CD1c-positive myeloid dendritic cell (primary cell): ENCODE measurements around the gene IGSF21.

Experiments used
- DNase-seq: peaks from one replicate; pipeline ENCODE4 v3.0.0-alpha.2; 2016; ENCODE audit errors: extremely low spot score

Gene IGSF21

DNA sequence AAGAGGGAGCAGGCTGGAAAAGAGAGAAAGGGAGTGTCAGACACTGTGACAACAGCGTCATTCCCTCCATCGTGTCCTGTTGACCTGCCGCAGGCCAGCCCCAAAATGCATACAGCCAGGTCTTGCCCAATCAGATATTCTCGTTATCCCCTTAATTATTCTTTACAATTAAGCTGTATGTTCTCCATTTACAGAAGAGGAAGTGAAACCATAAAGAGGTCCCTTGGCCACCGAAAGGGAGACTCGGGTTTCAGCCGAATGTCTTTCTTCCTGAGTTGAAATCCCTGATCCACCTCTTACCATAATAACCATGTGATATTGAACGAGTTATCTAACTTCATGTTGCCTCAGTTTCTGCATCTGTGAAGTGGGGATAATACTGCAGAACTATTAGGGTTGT, 70.5 kb downstream of the IGSF21 start:
- peak; percentile 63 for DNase-seq

DNA sequence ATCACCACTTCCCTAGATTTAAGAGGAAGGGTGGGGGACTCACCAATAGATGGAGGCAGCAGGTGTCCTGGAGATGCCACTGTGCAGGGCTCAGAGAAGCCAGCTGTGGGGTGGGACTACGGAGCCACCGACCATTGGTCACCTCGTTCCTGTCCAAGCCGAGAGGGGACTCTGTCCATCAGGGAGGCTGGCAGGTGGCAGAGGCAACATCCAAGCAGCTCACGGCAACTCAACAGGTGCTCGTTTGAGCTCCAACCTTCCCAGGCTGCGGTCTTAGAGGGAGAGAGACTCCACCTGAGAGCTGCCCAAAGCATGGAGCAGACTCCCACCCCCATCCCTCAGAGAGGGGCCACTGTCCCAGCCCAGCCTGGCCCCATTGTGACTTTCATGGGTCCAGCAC, 71.4 kb downstream of the IGSF21 start:
- no peak for DNase-seq

DNA sequence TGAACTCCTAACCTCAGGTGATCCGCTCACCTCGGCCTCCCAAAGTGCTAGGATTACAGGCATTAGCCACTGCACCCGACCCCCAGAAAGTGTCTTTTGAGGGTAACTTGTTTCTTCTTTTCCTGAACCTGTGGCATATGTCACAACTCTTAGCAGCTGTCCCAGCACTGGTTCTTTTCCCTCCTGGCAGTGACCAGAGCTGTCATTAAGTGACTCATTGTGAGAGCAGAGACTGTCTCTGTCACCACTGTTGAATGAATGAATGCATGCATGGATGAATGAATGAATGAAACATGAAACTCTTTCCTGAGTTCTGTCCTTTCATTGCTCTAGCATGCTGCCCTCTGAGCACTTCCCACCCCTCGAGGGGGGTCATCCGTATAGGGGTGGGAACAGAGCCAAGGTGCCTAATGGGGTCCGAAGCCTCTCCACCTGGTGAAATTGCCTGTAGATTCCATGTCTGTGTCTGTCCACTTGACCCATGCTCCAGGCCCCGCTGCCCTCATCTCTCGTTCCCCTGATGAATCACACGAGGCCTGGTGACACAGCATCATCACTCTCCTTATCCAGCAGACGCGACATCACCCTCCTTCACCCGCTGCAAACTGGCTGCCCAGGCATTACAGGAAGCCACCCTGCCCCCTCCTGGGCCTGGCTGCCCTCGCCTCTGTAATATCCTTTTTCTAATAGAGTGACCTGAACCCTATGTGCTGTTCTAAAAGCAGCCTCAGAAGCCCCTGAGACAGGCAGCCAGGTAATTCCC, 75.0 kb downstream of the IGSF21 start:
- DNase-seq = peak; percentile 41

DNA sequence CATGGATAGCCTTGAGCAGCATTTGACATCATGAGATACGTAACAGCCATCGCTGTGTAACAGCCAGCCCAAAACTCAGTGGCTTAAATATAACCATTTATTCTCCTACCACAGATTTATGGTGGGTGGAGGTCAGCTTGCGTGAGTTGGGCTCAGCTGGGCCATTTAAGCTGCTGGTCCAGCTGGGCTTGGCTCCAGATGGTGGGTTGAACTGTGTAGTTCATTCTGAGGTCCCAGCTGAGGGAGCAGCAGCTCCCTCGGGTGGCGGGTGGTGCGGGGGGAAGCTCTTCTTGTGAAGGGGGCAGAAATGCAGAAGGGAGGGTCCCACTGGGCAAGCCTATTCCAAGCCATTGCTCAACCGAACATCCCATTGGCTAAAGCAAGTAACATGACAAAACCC, 75.9 kb downstream of the IGSF21 start:
- DNase-seq = no peak

DNA sequence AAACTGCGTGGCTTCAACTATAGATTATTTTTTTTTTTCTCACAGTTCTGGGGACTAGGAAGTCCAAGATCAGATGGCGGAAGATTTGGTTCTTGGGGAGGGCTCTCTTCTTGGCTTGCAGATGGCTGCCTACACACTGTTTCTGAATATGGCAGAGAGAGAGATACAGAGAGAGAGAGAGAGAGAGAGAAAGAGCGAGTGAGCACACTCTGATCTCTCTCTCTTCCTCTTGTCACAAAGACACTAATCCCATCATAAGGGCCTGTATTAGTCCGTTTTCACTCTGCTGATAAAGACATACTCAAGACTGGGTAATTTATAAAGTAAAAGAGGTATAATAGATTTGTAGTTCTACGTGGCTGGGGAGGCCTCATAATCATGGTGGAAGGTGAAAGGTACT, 79.5 kb downstream of the IGSF21 start:
- DNase-seq = no peak

DNA sequence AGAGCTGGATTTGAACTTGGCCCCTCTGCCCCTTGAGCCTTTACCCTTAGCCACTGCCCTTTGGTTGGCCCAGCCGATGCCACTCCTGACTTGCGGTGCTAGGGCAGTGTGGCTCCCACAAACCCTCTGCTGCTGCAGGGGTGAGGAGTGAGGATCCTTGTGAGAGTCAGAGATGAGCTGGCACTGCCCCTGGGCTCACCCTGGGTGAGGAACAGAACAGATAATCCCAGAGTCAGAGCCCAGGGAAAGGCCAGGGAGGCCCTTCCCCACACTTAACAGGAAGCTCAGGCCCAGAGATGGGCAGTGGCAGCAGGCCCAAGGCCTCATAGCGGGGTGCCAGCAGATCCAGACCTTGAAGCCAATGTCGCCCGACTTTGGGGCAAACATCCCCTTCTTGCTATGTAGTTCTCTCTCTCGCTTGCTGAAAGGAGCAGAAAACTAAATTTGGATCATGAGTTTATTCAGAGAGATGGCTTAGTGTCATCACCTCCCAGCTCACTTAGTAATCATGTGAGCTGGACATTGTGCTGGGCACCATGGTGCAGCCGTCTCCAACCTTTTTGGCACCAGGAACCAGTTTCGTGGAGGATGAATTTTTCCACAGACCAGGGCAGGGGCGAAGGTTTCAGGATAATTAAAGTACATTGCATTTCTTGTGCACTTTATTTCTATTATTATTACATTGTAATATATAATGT, 81.4 kb downstream of the IGSF21 start:
- no peak for DNase-seq

DNA sequence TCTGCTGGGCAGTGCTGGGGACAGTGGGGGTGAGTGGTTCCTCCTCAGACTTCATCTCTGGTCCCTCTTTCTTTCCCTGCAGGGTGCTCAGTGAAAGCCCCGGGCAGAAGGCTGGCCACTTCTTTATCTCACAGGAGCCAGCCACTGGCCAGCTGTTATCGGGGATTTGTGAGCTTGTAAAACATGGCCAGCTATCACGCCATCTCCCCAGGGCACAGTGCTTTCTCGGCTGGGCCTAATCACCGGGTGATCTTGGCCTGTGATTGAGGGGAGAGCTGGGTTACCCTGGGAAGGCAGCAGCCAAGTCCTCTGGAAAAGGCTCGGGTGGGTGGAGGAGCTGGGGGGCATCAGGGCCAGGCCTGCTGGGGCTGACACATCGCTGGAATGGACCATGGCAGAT, 83.0 kb downstream of the IGSF21 start:
- DNase-seq = no peak

DNA sequence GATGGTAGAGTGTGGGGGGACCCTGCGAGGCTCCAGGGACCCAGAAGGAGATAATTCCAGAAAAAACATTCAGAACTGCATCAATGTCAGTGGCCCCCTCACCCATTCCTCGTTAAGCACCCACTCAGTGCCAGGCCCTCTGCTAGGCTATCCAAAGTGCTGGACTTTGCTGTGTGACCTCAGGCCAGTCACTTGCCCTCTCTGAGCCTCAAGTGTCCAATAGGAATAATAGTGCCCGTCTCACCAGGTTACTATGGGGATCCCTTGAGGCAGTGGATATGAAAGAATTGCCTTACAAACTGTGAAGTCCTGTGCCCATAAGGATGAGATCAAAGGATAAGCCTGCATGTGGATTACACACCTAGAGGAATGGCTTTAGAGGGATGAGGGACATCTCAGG, 83.4 kb downstream of the IGSF21 start:
- DNase-seq = no peak

DNA sequence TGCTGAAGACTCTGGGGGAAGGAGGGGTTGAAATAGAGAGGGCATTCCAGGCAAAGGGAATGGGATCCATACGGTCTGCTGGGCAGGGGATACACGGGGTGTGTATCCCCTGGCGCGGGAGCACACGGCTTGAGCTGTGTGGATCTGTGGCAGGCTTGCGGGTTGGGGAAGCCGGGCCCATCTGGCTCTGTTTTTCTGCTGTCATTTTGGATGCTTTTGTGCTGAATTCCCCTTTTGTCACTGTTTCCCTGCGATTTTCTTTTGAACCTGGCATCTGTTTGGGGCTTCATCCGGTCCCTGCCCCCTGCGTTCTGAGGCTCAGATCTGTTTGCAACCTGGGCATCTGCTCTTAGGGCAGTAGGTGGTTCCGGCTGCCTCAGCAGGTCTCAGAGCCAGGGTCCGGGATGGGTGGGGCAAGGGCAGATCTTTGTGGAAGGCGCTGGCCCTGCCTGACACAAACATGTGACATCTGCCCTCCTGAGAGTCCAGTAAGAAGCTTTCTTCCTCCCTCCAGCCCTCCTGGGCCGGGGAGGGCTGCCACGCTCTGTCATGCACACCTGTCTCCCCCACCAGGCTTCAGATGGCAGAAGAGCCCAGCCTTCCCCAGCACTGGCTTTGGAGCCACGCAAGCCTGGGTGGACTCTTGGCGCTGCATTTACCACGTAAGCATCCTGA, 84.0 kb downstream of the IGSF21 start:
- no peak for DNase-seq

DNA sequence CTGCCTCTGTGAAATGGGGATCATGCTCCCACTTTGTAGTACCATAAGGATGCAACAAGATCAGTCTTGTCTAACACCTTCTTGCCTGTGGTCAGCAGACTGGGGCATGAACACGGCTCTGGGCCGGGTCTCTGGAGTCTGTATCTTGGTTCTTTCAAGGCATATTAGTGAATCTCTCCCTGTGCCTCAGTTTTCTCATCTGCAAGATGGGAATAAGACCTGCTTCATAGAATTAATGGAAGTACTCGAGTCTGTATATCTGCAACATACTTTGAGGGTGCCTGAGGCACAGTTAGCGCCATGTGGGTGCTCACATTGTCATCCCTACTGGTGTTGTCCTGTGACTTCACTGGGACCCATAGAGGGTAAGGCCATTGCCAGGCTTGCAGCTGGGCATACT, 84.6 kb downstream of the IGSF21 start:
- DNase-seq = no peak

DNA sequence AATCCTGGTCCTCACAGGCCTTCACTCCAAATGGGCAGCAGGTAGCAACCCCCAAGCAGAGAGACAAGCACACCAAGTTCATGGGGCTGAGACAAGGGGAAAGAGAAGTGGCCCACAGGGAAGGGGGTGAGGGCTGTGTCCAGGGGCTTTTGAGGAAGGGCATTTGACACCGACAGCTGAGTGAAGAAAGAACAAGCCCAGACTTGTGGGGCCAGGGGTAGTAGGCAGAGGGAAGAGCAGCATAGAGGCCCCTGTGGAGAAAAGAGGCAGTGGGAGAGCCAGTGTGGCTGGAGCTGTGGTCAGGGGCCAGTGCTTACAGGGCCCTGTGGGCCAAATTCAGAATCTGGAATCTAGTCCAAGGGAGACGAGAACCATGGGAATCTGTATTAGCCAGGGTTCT, 85.4 kb downstream of the IGSF21 start:
- no peak for DNase-seq

DNA sequence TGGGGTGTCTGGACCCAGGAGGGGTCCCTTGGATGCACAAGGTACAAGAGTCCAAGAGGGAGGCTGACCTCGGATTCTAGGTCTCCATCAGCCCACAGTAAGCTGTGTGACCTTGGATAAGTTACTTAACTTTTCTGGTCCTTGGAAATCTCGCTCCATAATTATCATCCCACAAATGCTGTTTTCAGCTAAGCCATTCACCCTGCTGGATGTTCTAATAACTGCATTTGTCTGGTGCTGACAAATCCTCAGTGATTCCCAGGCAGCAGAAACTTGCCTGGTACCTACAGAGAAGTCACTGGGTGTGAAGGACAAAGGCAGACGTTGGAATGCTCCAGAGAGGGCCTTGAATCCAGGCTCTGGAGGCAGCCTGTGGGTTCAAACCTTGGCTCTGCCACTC, 89.7 kb downstream of the IGSF21 start:
- no peak for DNase-seq

DNA sequence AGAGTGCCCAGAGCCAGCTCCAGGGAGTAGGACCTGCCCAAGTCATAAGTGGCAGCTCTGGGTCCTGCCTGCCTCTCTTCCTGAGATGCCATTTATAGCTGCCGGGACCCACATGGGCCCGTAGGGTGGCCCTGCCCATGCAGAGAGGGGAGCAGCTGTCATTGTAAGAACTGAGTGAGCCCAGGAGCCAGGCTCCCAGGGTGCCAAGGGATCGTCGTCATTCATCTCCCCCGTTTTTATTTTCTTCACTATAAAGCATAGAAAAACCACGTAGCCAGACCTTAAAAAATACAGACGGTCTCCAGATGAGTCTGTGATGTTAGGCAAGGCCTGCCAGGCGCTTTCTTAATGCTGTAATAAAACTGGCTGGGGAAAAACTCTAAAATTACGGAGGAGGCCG, 90.7 kb downstream of the IGSF21 start:
- no peak for DNase-seq

DNA sequence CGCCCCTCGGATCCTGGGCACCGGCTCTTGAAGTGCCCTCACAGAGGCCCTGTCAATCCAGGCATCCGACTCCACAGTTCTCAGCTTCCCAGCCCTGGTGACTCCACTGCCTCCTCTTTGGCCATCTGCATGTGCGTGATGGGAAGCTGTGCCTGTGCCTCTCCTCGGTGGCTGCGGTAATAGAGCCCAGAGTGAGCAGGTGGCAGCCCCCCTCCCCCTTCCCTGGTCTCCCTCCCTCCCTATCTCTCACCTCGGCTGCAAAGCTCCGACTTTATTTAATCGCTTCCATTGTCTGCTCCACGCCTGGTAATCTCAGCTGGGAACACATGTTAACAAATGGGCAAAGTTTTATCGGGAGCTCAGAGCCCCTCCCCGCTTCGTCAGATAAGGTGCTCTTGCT, 91.9 kb downstream of the IGSF21 start:
- DNase-seq = no peak

DNA sequence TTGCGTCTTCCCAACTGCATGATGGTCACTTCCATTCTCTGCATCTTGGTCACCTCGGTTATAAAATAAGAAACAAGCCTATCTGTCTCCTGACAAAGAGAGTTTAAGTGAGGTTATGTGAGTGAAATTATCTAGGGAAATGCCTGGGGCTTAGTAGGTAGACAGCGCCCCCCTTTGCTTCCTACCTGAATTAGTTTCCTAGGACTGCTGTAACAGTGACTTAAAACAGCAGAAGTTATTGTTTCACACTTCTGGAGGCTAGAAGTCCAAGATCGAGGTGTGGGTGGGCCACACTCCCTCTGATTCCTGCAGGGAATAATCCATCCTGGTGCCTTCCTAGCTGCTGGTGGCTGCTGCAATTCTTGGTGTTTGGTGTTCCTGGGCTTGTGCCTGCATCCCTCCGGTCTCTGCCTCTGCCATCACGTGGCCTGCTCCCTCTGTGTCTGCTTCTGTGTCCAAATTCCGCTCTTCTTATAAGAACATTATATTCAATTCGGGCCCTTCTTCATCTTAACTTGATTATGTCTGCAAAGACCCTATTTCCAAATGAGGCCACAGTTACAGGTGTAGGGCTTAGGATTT, 92.6 kb downstream of the IGSF21 start:
- no peak for DNase-seq

DNA sequence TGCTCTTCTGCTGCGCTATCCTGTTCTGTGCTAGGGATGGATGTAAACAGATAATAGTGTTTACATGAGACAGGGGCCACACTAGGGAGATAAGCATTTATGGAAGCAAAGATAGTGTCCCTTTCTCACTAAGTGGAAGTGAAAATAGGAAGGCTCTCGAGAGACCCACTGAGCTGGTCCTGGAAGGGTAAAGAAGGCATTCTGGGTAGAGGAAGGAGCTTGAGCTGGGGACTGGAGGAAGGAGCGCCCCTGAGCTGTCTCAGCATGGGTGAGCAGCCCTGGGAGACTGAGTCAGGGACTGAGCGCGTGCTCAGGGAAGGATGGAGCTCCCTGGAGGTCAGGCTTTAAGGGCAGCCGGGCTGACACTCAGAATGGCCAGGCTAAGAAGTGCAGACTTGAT, 93.3 kb downstream of the IGSF21 start:
- DNase-seq = peak; percentile 3

DNA sequence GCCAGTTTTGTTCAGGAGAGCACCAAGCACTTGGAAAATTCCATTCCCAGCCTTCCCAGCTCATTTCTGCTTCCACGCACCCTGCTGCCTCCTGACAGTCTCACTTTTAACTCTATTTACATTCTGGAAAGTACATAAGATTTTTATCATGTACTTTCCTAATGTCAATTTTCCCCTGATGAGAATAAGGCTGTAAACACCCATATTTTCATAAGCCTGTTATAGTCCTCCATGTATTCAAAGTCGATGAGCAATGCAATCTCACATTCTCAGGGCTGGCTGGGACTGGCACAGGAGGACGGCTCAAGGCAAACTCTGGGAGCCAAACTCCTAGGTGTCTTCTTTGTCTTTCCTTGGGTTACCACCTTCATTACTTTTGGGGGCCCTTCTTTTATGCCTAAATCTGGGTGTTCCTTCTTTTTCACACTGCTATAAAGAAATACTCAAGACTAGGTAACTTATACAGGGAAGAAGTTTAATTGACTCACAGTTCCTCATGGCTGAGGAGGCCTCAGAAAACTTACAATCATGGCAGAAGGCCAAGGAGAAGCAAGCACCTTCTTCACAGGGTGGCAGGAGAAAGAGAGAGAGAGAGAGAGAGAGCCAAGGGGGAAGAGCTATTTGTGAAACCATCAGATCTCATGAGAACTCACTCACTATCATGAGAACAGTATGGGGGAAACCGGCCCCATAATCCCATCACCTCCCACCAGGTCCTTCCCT, 94.6 kb downstream of the IGSF21 start:
- DNase-seq = no peak

DNA sequence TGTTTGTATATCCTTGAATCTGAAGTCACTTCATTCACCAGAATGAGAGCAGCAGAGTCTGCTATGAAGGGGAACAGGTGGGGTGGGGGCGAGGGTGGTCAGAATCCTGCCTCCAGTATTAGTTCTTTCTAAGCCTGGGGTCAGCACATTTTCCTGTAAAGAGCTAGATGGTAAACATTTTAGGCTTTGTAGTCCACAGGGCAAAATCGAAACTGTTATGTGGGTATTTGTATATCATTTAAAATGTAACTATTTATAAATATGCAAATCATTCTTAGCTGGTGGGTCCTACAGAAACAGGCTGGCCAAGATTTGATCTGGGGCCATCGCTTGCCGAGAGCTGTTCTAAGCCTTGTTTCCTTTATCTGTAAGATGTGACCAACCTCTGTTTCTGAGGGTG, 96.0 kb downstream of the IGSF21 start:
- no peak for DNase-seq

DNA sequence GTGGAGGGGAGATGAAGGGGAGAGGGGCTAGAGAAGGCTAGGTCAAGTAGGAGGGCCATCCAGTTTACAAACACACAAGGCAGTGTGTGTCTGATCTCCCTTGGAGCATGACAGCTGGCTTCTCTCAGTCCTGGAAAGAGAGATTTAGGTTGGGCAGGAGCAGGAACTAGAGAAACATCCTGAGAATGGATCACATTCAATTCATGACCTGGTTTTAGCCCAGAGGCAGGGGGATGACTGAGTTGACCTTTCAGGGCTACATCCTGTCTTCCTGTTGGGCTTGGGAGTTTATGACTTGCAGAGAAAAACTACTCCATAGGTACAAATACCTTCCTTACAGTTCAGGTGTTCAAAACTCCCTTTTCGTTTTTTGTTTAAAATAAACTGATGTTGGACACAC, 97.0 kb downstream of the IGSF21 start:
- DNase-seq = no peak

DNA sequence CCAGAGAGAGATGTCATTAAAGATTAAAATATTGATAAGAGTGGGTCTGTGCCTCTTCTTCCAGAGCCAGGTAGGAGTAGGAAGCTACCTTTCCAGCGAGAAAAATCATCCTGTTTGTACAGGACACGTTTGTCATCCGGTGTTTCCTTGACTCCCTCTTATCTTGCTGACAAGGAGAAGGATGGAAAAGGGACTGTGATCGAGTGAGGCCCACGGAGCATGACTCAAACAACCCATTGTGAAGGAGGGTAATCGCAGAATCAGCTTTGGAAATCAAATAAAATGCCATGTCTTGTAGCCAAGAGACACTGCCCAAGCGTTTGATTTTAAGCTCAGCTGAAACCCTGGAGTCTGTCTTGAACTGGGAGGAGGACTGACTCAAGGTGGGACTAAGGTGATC, 97.7 kb downstream of the IGSF21 start:
- no peak for DNase-seq

DNA sequence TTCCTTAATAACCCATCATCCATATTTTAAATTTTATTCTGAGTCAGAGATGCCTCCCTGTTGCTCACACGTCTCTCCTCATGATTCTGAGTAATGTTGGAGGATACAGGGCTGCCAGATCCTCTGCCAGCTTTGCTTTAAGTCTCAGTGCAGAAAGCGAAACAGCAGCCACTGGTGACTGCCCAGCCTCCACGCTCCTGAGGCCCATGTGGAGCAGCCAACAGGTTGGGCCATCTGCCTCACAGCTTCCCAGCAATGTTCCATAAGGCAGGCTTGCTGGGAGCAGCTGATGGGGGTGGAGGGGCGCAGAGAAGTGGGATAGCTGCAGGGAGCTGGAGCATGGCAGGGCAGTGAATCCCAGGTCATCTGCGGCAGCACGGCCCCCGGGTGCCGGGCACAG, 104.2 kb downstream of the IGSF21 start:
- no peak for DNase-seq

DNA sequence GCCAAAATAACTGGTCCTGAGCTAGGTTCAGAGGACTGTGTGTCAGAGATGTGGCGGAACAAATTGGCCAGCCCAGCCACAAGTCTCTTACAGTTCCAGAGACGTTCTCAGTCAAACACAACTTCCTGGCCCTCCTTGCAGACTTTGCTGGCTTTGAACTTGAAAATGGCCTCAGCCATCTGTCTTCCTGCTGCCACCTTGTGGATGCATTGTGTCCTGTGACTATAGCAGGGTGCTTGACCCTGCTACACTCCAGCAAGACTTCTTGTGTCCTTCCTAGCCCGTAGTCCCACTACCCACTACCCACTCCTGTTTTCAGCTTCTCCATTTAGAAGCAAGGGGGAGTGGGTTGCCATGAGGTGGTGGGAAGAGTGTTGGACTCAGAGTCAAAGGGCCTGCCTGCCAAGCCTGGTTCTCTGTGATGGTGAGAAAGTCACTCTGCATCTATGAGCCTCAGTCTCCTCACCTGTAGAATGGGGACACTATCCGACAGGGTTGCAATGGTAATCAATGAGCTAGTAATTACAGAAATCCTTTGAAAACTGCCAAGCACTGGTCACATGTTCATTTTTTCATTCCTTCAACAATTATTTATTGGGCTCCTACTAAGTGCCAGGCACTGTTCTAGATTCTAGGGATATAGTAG, 109.9 kb downstream of the IGSF21 start:
- peak; percentile 27 for DNase-seq
